H1 (cell line): ENCODE data around the gene ARPIN. TPM values are rescaled to one million over a fixed set of nuclear protein-coding genes. Genes with fewer than 3 reads are reported as not detected.

Experiments
- ATF2 ChIP-seq: IDR thresholded peaks from 2 replicates; pipeline ENCODE4 v1.6.1; 2012; ENCODE audit warnings: low read length, inconsistent platforms
- CBX8 ChIP-seq: fragments of 300-800, 300-1000 bp; sonication (generic); IDR thresholded peaks from 2 replicates; pipeline ENCODE4 v1.7.1; 2016; ENCODE audit warnings: low read depth, low read length, borderline replicate concordance
- CEBPB ChIP-seq: IDR thresholded peaks from 2 replicates; pipeline ENCODE4 v1.6.1; 2012; ENCODE audit warnings: low read depth, low read length
- CHD2 ChIP-seq: IDR thresholded peaks from 2 replicates; pipeline ENCODE4 v1.6.1; 2012; ENCODE audit warnings: low read length, improper control_type of control experiment
- EP300 ChIP-seq, 2 experiments: IDR thresholded peaks; 1 replicate in 1 of 2; 2 replicates in 1 of 2; pipeline ENCODE4 v1.6.1; 2011 to 2012; ENCODE audit warnings: low read depth in 2 of 2, low read length in 2 of 2, mild to moderate bottlenecking in 2 of 2, borderline replicate concordance in 1 of 2, inconsistent platforms in 1 of 2, moderate library complexity in 1 of 2
- FOSL1 ChIP-seq: IDR thresholded peaks from 2 replicates; pipeline ENCODE4 v1.6.1; 2011; ENCODE audit warnings: mild to moderate bottlenecking, low read depth, low read length, moderate library complexity; ENCODE audit not compliant: insufficient read depth
- GTF2F1 ChIP-seq: IDR thresholded peaks from 2 replicates; pipeline ENCODE4 v1.6.1; 2012; ENCODE audit warnings: low read depth, low read length, improper control_type of control experiment, borderline replicate concordance
- KDM4A ChIP-seq: IDR thresholded peaks from one replicate; pipeline ENCODE4 v1.7.1; 2012; ENCODE audit warnings: low read depth, mild to moderate bottlenecking, moderate library complexity, low read length, inconsistent platforms; ENCODE audit not compliant: severe bottlenecking
- KDM5A ChIP-seq: fragments of 200-600 bp; IDR thresholded peaks from 2 replicates; pipeline ENCODE4 v1.7.1; 2012; ENCODE audit warnings: mild to moderate bottlenecking, low read length, inconsistent platforms, mixed read lengths
- MAFK ChIP-seq: IDR thresholded peaks from 2 replicates; pipeline ENCODE4 v1.6.1; 2012; ENCODE audit warnings: low read depth, mild to moderate bottlenecking, improper control_type of control experiment, low read length
- POLR2A ChIP-seq, 2 experiments: IDR thresholded peaks; 1 replicate in 1 of 2; 2 replicates in 1 of 2; pipeline ENCODE4 v1.6.1; 2011; ENCODE audit warnings: low read depth in 2 of 2, low read length in 2 of 2, mild to moderate bottlenecking in 2 of 2; ENCODE audit errors: control extremely low read depth in 1 of 2
- POLR2AphosphoS5 ChIP-seq: IDR thresholded peaks from 2 replicates; pipeline ENCODE4 v1.6.1; 2011; ENCODE audit warnings: low read depth, low read length
- RBBP5 ChIP-seq: IDR thresholded peaks from 2 replicates; pipeline ENCODE4 v1.7.1; 2012; ENCODE audit warnings: low read depth, mild to moderate bottlenecking, inconsistent platforms, low read length, moderate library complexity, borderline replicate concordance
- RFX5 ChIP-seq: IDR thresholded peaks from 2 replicates; pipeline ENCODE4 v1.6.1; 2011; ENCODE audit warnings: low read depth, low read length, improper control_type of control experiment, borderline replicate concordance
- SIN3A ChIP-seq, 2 experiments: IDR thresholded peaks in 1 of 2; conservative IDR thresholded peaks in 1 of 2; 2 replicates each; pipeline ENCODE4 v1.6.1; 2011 to 2012; ENCODE audit warnings: low read length in 2 of 2, improper control_type of control experiment in 1 of 2, low read depth in 1 of 2, mild to moderate bottlenecking in 1 of 2
- TAF1 ChIP-seq: IDR thresholded peaks from 2 replicates; pipeline ENCODE4 v1.6.1; 2011; ENCODE audit warnings: mild to moderate bottlenecking, low read depth, low read length
- TBP ChIP-seq: IDR thresholded peaks from 2 replicates; pipeline ENCODE4 v1.6.1; 2011; ENCODE audit warnings: low read depth, low read length, improper control_type of control experiment
- TCF12 ChIP-seq: IDR thresholded peaks from 2 replicates; pipeline ENCODE4 v1.6.1; 2011; ENCODE audit warnings: low read depth, mild to moderate bottlenecking, low read length
- USF2 ChIP-seq: IDR thresholded peaks from 2 replicates; pipeline ENCODE4 v1.6.1; 2011; ENCODE audit warnings: low read length, improper control_type of control experiment
- YY1 ChIP-seq: IDR thresholded peaks from 2 replicates; pipeline ENCODE4 v1.6.1; 2011; ENCODE audit warnings: low read depth, mild to moderate bottlenecking, low read length
- polyA plus RNA-seq, 7 experiments: library from polyadenylated mRNA; depleted of rRNA in 3 of 7; stranded (reverse) in 5 of 7; unstranded in 2 of 7; fragments of >200 nt in 5 of 7; fragments of 200-250 nt in 2 of 7; gene quantifications; 1 replicate in 5 of 7; 2 replicates in 1 of 7; 4 replicates in 1 of 7; pipeline versions ENCODE4 v1.2.1 to v1.2.3, GENCODE V29; 2011 to 2013; ENCODE audit warnings: missing spikeins in 2 of 7, mixed read lengths in 2 of 7
- total RNA-seq: library from RNA; stranded (reverse); fragmentation: NEBNext Ultra II Directional; extraction: Animal tissue kit (Norgen Biotek cat#: 25700); gene quantifications from 2 replicates; pipeline ENCODE4 v1.2.1, GENCODE V29; 2021
- TF ChIP-seq, protein P1 (sequence below): IDR thresholded peaks from 2 replicates; pipeline ENCODE4 v1.6.1; 2012; ENCODE audit warnings: inconsistent platforms

The ARPIN gene
- total and polyA plus RNA-seq, 2 of the 8 experiments (the other 6 are each of a cell fraction or from before 2014, with no cell fraction given): 3.1 to 3.9 TPM

DNA sequence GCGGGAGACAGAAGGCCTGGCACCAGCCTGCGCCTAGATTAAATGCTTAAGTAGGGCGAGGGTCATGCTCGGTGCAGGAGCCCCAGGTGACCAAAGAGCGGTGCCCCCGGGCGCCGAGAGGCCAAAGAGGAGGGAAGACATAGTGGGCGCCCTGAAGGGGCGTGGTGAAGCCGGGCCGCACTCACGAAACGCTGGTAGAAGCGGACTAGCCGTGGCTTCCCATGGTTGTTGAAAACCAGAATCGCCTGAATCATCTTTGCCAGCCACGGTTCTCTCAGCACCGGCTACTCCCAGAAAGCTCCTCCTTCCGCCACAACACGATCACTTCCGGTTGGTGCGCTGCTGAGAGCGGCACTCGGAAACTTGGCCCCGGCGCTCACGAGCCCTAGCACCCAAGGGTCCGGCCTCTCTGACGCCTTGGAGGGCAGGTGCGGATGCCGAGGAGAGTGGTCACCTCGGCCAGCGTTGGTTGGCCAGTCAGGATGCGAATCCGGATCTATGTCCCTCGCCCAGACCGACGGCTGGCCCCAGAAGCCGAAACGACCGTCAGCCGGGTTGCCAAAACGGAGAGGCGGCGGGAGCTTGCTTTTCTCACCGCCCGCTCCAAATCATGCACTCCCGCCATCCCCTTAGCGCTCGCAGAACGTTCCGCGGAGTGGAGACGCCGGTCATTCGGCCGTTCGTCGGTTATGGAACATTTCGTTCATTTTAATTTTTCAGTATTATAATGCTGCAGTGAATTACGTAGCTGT lies 18.9 kb downstream of the ARPIN start, which contains the start of gene AP3S2 (continued):
- TF ChIP-seq YY1 (peak; percentile 81; the same call in 1 of the 2 replicates), POLR2A (IDR thresholded peaks at IDR 0.05; ENCODE audit: control extremely low read depth in 1 of 2, low read depth in 2 of 2, low read length in 2 of 2) (peak; percentile 57 to 89), CEBPB (0 out of 2 replicates have a peak, but pooled peaks have one; percentile 31), TCF12 (0 out of 2 replicates have a peak, but pooled peaks have one; percentile 40), USF2 (no peak), SIN3A (conservative IDR thresholded peaks at IDR 0.05 in 1 of 2, IDR thresholded peaks at IDR 0.05 in 1 of 2; ENCODE audit: low read depth in 1 of 2, low read length in 2 of 2) (peak; percentile 78 to 91; a peak in 3 of 4 replicates), TAF1 (peak; percentile 96), RBBP5 (peak; percentile 68), POLR2AphosphoS5 (peak; percentile 87), KDM4A (peak; percentile 93), CBX8 (no peak), FOSL1 (no peak), RFX5 (0 out of 2 replicates have a peak, but pooled peaks have one; percentile 21), GTF2F1 (peak; percentile 86), KDM5A (peak; percentile 75; the same call in 1 of the 2 replicates), TBP (peak; percentile 91), ATF2 (peak; percentile 84; the same call in 1 of the 2 replicates), CHD2 (peak; percentile 66; the same call in 1 of the 2 replicates), EP300 (IDR thresholded peaks at IDR 0.05; ENCODE audit: borderline replicate concordance in 1 of 2, low read depth in 2 of 2, low read length in 2 of 2) (peak in 1 of 2 experiments; percentile 27; a peak in 1 of 3 replicates), MAFK (peak; percentile 29; the same call in 1 of the 2 replicates)
- TF ChIP-seq, protein P1, sequence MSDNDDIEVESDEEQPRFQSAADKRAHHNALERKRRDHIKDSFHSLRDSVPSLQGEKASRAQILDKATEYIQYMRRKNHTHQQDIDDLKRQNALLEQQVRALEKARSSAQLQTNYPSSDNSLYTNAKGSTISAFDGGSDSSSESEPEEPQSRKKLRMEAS: peak; percentile 94
